ENCODE measurements around the gene KIF26B.
A peak's percentile ranks its signal among the peaks of the same experiment; 100 is the strongest.

The KIF26B gene

GRCh38 chr1:245390975-245391374, 236.2 kb downstream of the KIF26B start:
- TF ChIP-seq TSHZ2 (CRISPR knock-in tag; IDR thresholded peaks at IDR 0.05) (no peak), ZNF565 (CRISPR knock-in tag; conservative IDR thresholded peaks at IDR 0.05; ENCODE audit: low read depth) (no peak), PATZ1 (CRISPR knock-in tag; IDR thresholded peaks at IDR 0.05; ENCODE audit: borderline replicate concordance) (no peak), ZFP30 (CRISPR knock-in tag; IDR thresholded peaks at IDR 0.05) (no peak), SNAI2 (CRISPR knock-in tag; IDR thresholded peaks at IDR 0.05) (no peak), TOX (CRISPR knock-in tag; IDR thresholded peaks at IDR 0.05; ENCODE audit: borderline replicate concordance) (no peak), ISL1 (CRISPR knock-in tag; IDR thresholded peaks at IDR 0.05) (no peak)
- ATAC-seq, result no peak

GRCh38 chr1:245393694-245394093, 238.9 kb downstream of the KIF26B start:
- no peak for TF ChIP-seq RARB (CRISPR knock-in tag; IDR thresholded peaks at IDR 0.05)
- TF ChIP-seq SNAI2 (CRISPR knock-in tag; IDR thresholded peaks at IDR 0.05), result no peak
- no peak for TF ChIP-seq ZFP3 (CRISPR knock-in tag; IDR thresholded peaks at IDR 0.05)
- no peak for TF ChIP-seq PATZ1 (CRISPR knock-in tag; IDR thresholded peaks at IDR 0.05; ENCODE audit: borderline replicate concordance)
- TF ChIP-seq ZNF8 (CRISPR knock-in tag; IDR thresholded peaks at IDR 0.05), result no peak
- TF ChIP-seq ARNTL (CRISPR knock-in tag; IDR thresholded peaks at IDR 0.05; ENCODE audit: borderline replicate concordance, low read depth), result no peak
- TF ChIP-seq ESRRG (CRISPR knock-in tag; IDR thresholded peaks at IDR 0.05), result no peak
- TF ChIP-seq PPARA (CRISPR knock-in tag; IDR thresholded peaks at IDR 0.05; ENCODE audit: borderline replicate concordance), result no peak
- TF ChIP-seq ZNF565 (CRISPR knock-in tag; conservative IDR thresholded peaks at IDR 0.05; ENCODE audit: low read depth), result no peak
- no peak for TF ChIP-seq GLIS3 (CRISPR knock-in tag; IDR thresholded peaks at IDR 0.05)
- no peak for TF ChIP-seq CSRNP3 (CRISPR knock-in tag; IDR thresholded peaks at IDR 0.05)
- TF ChIP-seq BACH2 (CRISPR knock-in tag; IDR thresholded peaks at IDR 0.05; ENCODE audit: borderline replicate concordance), result no peak
- ATAC-seq, result no peak

GRCh38 chr1:245395680-245396079, 240.9 kb downstream of the KIF26B start:
- ATAC-seq, result peak; percentile 14; the same call in 2 of the 3 replicates
- no peak for TF ChIP-seq RARB (CRISPR knock-in tag; IDR thresholded peaks at IDR 0.05)
- TF ChIP-seq OSR1 (CRISPR knock-in tag; IDR thresholded peaks at IDR 0.05), result no peak
- TF ChIP-seq ISL1 (CRISPR knock-in tag; IDR thresholded peaks at IDR 0.05), result no peak
- no peak for TF ChIP-seq TCF4 (CRISPR knock-in tag; IDR thresholded peaks at IDR 0.05; ENCODE audit: borderline replicate concordance)
- no peak for TF ChIP-seq ZNF565 (CRISPR knock-in tag; conservative IDR thresholded peaks at IDR 0.05; ENCODE audit: low read depth)
- TF ChIP-seq PPARA (CRISPR knock-in tag; IDR thresholded peaks at IDR 0.05; ENCODE audit: borderline replicate concordance), result no peak
- no peak for TF ChIP-seq CSDC2 (CRISPR knock-in tag; IDR thresholded peaks at IDR 0.05)
- no peak for TF ChIP-seq SNAI2 (CRISPR knock-in tag; IDR thresholded peaks at IDR 0.05)
- TF ChIP-seq ZNF8 (CRISPR knock-in tag; IDR thresholded peaks at IDR 0.05), result no peak
- TF ChIP-seq ARNTL (CRISPR knock-in tag; IDR thresholded peaks at IDR 0.05; ENCODE audit: borderline replicate concordance, low read depth), result no peak
- TF ChIP-seq POU6F1 (CRISPR knock-in tag; IDR thresholded peaks at IDR 0.05; ENCODE audit: borderline replicate concordance, low read depth), result no peak

All from SK-N-SH treated with all-trans-retinoic acid at 6 μM for 48 hours (cell line).